Daoy (cell line): ENCODE data around the gene DISP1. TPM values are rescaled to one million over a fixed set of nuclear protein-coding genes. Genes with fewer than 3 reads are reported as not detected.
"Not testable (repeated sequence)": the region's sequence is repeated elsewhere in the genome, so short reads cannot be mapped to it uniquely, and the experiment has no call there.

Experiments
- DNase-seq: peaks from one replicate; pipeline ENCODE4 v3.0.0-alpha.2; 2015; ENCODE audit warnings: low read depth
- total RNA-seq: library from RNA; depleted of rRNA; stranded (reverse); fragments of >200 nt; shearing (Covaris generic); gene quantifications from 2 replicates; pipeline ENCODE4 v1.2.3, GENCODE V29; 2014

DISP1 gene
- total RNA-seq, 1 experiment from 2014 or later: 3.5 TPM

DNA sequence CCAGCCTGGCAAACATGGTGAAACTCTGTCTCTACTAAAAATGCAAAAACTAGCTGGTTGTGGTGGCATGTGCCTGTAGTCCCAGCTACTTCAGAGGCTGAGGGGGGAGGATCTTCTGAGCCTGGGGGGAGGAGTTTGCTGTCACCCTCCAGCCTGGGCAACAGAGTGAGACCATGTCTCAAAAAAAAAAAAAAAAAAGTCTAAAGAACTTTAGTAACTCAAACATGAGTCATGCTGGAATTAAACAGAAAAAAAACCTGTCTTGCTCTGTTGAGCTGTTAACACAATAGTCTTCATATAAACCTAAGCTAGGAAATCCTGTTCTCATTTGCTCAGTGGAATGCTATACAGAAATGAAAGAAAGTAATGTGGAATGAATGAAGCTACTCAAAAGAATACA lies 16.7 kb upstream of the DISP1 start:
- DNase-seq: peak; percentile 71

GRCh38 chr1:222798975-222799374 lies 15.9 kb upstream of the DISP1 start:
- no peak for DNase-seq

DNA sequence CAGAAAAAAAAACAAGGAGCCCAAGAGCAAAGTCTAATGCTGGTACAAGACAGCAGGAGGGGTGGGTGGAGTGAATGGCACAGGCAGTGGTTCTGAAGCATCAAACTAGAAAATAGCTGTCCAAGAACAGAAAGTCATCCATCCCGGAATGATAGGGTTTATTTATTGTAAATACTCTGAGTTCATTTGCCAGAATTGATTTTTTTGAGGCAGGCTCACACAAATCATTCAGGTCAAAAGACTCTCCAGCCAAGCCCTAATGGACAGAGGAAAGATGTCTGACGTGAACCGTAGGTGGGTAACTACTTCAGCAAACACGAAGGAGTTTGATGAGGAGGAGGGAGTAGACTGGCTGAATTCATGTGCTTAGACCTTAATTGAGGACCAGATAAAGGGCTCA lies 13.8 kb upstream of the DISP1 start:
- DNase-seq: no peak

GRCh38 chr1:222811671-222812070 lies 3.2 kb upstream of the DISP1 start:
- DNase-seq: no peak

GRCh38 chr1:222813866-222814535 lies 838 bp upstream of the DISP1 start:
- peak; percentile 57 for DNase-seq

- no peak for DNase-seq
These were observed 564 bp downstream of the DISP1 start for GRCh38 chr1:222815440-222815765.

GRCh38 chr1:222817529-222817928 lies 2.7 kb downstream of the DISP1 start:
- DNase-seq: peak; percentile 85

DNA sequence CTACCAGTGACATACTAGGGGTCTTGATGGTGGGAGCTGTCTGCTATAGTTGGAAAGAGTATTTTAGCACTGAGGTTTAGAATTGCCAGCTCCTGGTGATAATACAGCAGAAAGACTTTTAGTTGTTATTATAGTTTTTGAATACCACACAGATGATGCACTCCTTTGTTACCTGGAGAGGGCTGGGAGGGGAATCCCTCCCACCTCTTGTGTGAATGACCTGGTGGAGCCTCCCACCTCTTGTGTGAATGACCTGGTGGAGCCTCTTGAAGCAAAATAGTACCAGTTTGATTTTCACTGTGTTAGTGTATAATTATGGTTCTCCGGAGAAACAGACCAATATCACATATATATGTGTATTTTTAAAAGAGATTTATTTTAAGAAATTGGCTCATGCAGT lies 3.3 kb downstream of the DISP1 start:
- DNase-seq: no peak

DNA sequence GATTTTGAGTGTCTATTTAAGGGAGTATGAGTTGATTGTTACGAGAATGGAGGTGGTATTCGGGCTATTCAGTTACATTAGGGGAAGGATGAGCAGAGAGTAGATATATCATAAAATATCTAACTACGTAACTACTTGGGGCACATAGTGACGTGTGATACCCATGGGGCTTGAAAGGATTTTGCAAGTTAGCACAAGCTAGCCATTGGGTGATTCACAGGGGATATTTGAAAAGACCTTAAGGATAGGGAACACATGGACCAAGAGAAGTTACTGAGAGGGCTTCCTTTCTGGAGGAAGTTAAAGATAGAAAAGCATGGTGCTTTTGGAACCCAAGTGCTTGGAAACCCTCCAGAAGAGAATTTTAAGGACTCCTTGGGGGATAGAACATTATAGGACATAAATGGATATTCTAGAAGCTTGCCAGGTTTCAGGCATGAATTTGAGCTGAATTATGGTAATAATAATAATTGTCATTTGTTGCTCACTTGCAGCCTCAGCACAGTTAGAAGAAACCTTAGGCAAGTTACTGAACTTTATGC lies 5.4 kb downstream of the DISP1 start:
- DNase-seq: no peak

GRCh38 chr1:222821239-222821638 lies 6.4 kb downstream of the DISP1 start:
- no peak for DNase-seq

- no peak for DNase-seq
These were observed 8.9 kb downstream of the DISP1 start for GRCh38 chr1:222823695-222824094.

- peak; percentile 24 for DNase-seq
These were observed 9.8 kb downstream of the DISP1 start for GRCh38 chr1:222824641-222825040.

DNA sequence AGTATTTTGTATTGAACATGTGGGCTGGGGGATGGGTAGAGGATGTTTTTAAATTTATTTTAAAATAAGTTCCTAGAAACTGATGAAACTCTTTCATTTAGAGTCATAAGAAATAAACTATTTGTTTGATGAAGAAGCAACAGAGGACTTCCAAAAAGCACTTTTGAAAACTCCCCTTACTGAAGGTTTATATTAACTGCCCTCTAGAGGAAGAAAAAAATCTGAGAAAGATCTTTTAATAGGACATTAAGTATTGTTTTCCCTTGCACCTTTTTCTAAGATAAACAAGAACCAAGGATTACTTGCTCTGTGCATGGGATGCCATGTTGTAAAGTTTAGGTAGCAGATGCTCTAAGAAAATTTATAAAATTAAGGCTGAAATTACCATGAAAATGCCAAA lies 14.1 kb downstream of the DISP1 start:
- no peak for DNase-seq

- no peak for DNase-seq
These were observed 15.0 kb downstream of the DISP1 start for GRCh38 chr1:222829868-222830267.

DNA sequence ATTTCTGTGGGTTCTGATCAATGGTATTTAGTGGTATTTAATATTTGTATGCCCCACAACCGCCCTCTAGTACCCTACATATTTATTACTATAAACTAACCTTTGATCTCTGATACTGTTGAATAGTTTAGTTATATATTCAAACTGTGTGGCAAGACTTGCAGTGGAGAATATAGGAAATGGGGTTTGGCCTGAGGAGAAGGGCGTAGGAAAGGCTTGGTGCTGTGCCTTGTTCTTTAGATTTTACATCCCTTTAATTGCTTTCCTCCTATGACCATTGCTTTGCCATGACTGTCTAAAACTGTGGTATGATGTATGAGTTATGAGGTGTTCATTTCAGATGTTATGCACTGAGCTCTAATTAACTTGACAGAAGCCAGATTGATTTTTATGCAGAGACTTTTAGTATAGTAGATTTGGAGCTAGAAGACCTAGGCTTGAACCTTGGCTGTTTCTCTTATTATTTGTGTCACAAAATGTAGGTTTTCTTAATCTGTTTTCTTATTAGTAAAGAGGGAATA lies 18.6 kb downstream of the DISP1 start:
- DNase-seq: no peak

- no peak for DNase-seq
These were observed 28.9 kb downstream of the DISP1 start for GRCh38 chr1:222843469-222844410.

- DNase-seq: no peak
These were observed 29.6 kb downstream of the DISP1 start for GRCh38 chr1:222844411-222844779.

- DNase-seq: no peak
These were observed 30.9 kb downstream of the DISP1 start for GRCh38 chr1:222845763-222846162.

DNA sequence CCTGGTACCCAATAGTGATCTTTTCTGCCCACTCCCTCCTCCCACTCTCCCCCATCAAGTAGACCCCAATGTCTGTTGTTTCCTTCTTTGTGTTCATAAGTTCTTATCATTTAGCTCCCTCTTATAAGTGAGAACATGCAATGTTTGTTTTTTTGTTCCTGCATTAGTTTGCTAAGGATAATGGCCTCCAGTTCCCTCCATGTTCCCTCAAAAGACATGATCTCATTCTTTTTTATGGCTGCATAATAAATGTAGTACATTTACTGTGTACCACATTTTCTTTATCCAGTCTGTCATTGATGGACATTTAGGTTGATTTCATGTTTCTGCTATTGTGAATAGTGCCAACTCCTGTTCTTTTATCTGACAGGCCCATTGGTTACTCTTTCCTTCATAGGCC lies 35.7 kb downstream of the DISP1 start:
- DNase-seq: not testable (repeated sequence)

DNA sequence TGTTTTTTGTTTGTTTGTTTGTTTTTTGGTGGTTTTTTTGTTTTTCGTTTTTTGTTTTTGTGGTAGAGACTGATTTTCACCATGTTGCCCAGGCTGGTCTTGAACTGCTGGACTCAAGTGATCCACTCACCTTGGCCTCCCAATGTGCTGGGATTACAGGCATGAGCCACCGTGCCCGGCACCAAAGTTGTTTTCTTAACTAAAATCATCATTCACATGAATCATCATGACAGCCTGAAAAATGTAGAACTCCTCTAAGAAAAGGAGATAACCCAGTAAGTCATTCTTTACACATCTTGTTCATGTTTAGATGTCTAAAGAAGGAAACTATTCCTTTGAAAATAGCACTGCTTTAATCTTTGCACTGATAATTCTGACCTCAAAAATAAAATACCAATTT lies 37.5 kb downstream of the DISP1 start:
- peak; percentile 25 for DNase-seq

- DNase-seq: no peak
These were observed 46.2 kb downstream of the DISP1 start for GRCh38 chr1:222861062-222861461.
